Activated CD4-positive, alpha-beta T cell treated with anti-CD3 and anti-CD28 coated beads for 36 hours (primary cell): ENCODE results near the gene SLC2A6. TPM values are rescaled to one million over a fixed set of nuclear protein-coding genes. Genes with fewer than 3 reads are reported as not detected.

Source experiments
- ATAC-seq: fragments of 200-7000 bp; cut with Tn5 transposase; one replicate; pipeline ENCODE4 v1.10.0; 2021; ENCODE audit warnings: mild to moderate bottlenecking, moderate library complexity
- CTCF ChIA-PET: fragments of 350-600 bp; sonication (Branson Sonifier 250); formaldehyde crosslinking; loops from one replicate; lab custom pipeline; 2021; ENCODE audit warnings: antibody characterized with exemption; lab: Charles Lee
- POLR2A ChIA-PET: fragments of 350-600 bp; sonication (Branson Sonifier 250); formaldehyde crosslinking; loops from one replicate; lab custom pipeline; 2021; ENCODE audit warnings: antibody characterized with exemption, inconsistent platforms; lab: Charles Lee
- DNase-seq: peaks from one replicate; pipeline ENCODE4 v3.0.0-alpha.2; 2020
- H3K27ac Mint-ChIP-seq: one replicate; pipeline ENCODE4 v1.8.0; 2021; ENCODE audit warnings: mixed read lengths
- H3K27me3 Mint-ChIP-seq: one replicate; pipeline ENCODE4 v1.8.0; 2021; ENCODE audit warnings: mixed read lengths
- H3K36me3 Mint-ChIP-seq: one replicate; pipeline ENCODE4 v1.8.0; 2021; ENCODE audit warnings: low read depth, mixed read lengths
- H3K4me1 Mint-ChIP-seq: one replicate; pipeline ENCODE4 v1.8.0; 2021; ENCODE audit warnings: mixed read lengths
- H3K4me3 Mint-ChIP-seq: one replicate; pipeline ENCODE4 v1.8.0; 2021; ENCODE audit warnings: mild to moderate bottlenecking, moderate library complexity, mixed read lengths
- H3K9me3 Mint-ChIP-seq: one replicate; pipeline ENCODE4 v1.8.0; 2021; ENCODE audit warnings: low read depth, mixed read lengths
- intact Hi-C, 2 experiments: fragments of 100-400 bp; cut with DNase I in 1 of 2; cut with micrococcal nuclease in 1 of 2; formaldehyde crosslinking; loops; one replicate each; pipeline versions ENCODE4 v1.14.2 to v1.15.1; 2022 to 2024; cut with DNase I, micrococcal nuclease
- total RNA-seq, 2 experiments: library from RNA; stranded (reverse); gene quantifications; one replicate each; pipeline ENCODE4 v1.2.3, GENCODE V29; 2021

The SLC2A6 gene
- total RNA-seq, 2 experiments from 2014 or later = 1.6 to 1.9 TPM

- CTCF ChIA-PET = no interaction called here
- H3K27me3 Mint-ChIP-seq = peaks cover under 1% of the 10 kb centered on the region
- intact Hi-C loops = no loop called here
- H3K4me1 Mint-ChIP-seq = no peaks in the 10 kb centered on the region
- H3K9me3 Mint-ChIP-seq = no peaks in the 10 kb centered on the region
- H3K27ac Mint-ChIP-seq = no peak overlapping the region
- POLR2A ChIA-PET = no interaction called here
- H3K4me3 Mint-ChIP-seq = no peak overlapping the region
- DNase-seq (no peak), ATAC-seq (no peak)
- H3K36me3 Mint-ChIP-seq = no peaks in the 10 kb centered on the region
Observed at GRCh38 chr9:133493428-133493827, 14.5 kb upstream of the SLC2A6 start.

- ATAC-seq = no peak
- DNase-seq = no peak
- Mint-ChIP-seq H3K36me3 (no peaks in the 10 kb centered on the region), H3K27me3 (no peaks in the 10 kb centered on the region), H3K9me3 (no peaks in the 10 kb centered on the region), H3K4me3 (no peak overlapping the region), H3K4me1 (peaks cover 2% of the 10 kb centered on the region), H3K27ac (no peak overlapping the region)
- intact Hi-C loops = no loop called here
- ChIA-PET POLR2A (interaction anchor here (0.6 kb wide), 1 partner anchor 12 kb away, joined by 3 read pairs; no protein-coding TSS in a partner anchor), CTCF (no interaction called here)
Observed at GRCh38 chr9:133492061-133493021, 13.4 kb upstream of the SLC2A6 start.

- no peak overlapping the region for H3K27ac Mint-ChIP-seq
- H3K4me3 Mint-ChIP-seq = no peak overlapping the region
- H3K36me3 Mint-ChIP-seq = no peaks in the 10 kb centered on the region
- no peak for ATAC-seq
- no peaks in the 10 kb centered on the region for H3K9me3 Mint-ChIP-seq
- peaks cover 2% of the 10 kb centered on the region for H3K4me1 Mint-ChIP-seq
- no peaks in the 10 kb centered on the region for H3K27me3 Mint-ChIP-seq
- no peak for DNase-seq
- intact Hi-C loops = no loop called here
- ChIA-PET POLR2A (no interaction called here), CTCF (no interaction called here)
Observed at GRCh38 chr9:133491656-133491925, 12.7 kb upstream of the SLC2A6 start.

DNA sequence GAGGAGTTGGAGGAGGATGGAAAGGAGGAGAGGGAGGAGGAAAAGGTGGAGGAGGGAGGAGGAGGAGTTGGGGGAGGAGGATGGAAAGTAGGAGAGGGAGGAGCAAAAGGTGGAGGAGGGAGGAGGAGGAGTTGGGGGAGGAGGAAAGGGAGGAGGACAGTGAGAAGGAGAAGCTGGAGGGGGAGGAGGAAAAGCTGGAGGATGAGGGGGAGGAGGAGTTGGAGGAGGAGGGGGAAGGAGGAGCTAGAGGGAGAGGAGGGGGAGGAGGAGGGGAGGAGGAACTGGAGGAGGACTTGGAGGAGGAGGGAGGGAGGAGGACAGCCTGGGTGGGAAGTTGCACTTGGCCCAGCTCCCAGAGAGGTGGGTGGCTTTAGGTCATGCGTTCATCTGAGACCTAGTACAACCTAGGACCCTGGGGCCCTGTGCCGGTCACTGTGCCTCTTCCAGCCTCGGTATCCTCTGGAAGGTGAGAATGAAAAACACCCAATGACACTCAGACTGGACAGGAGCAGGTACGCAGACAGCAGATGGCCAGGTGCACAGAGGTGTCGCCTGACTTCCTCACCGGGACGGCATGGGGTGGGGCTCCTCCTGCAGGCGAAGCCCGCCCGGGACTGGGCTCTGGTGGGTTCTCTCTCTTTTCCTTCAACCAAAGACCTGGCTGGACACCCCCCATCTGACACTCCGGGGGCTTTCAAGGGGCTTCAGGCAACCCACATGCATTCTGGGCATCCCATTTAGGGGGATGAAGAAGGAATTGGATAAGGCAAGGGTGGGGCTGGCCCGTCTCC is 12.2 kb upstream of the SLC2A6 start:
- no peak for DNase-seq
- intact Hi-C loops = no loop called here

GRCh38 chr9:133490201-133490681 is 11.3 kb upstream of the SLC2A6 start:
- POLR2A ChIA-PET = no interaction called here
- no peaks in the 10 kb centered on the region for H3K36me3 Mint-ChIP-seq
- peaks cover 7% of the 10 kb centered on the region for H3K4me1 Mint-ChIP-seq
- no peak overlapping the region for H3K27ac Mint-ChIP-seq
- H3K27me3 Mint-ChIP-seq = no peaks in the 10 kb centered on the region
- ATAC-seq (no peak), DNase-seq (no peak)
- intact Hi-C loops = no loop called here
- no peaks in the 10 kb centered on the region for H3K9me3 Mint-ChIP-seq
- CTCF ChIA-PET = no interaction called here
- H3K4me3 Mint-ChIP-seq = no peak overlapping the region

More for the DNA sequence above, 12.2 kb upstream of the SLC2A6 start:
- H3K27ac Mint-ChIP-seq = no peak overlapping the region
- no peak for ATAC-seq
- H3K4me3 Mint-ChIP-seq = no peak overlapping the region
- POLR2A ChIA-PET = no interaction called here
- peaks cover 5% of the 10 kb centered on the region for H3K4me1 Mint-ChIP-seq
- no peaks in the 10 kb centered on the region for H3K36me3 Mint-ChIP-seq
- no peaks in the 10 kb centered on the region for H3K27me3 Mint-ChIP-seq
- no peaks in the 10 kb centered on the region for H3K9me3 Mint-ChIP-seq
- CTCF ChIA-PET = no interaction called here

GRCh38 chr9:133489253-133490190 is 10.6 kb upstream of the SLC2A6 start:
- ATAC-seq (no peak), DNase-seq (no peak)
- peaks cover 7% of the 10 kb centered on the region for H3K4me1 Mint-ChIP-seq
- no peak overlapping the region for H3K27ac Mint-ChIP-seq
- intact Hi-C loops = no loop called here
- no peak overlapping the region for H3K4me3 Mint-ChIP-seq
- POLR2A ChIA-PET = no interaction called here
- H3K27me3 Mint-ChIP-seq = no peaks in the 10 kb centered on the region
- no peaks in the 10 kb centered on the region for H3K9me3 Mint-ChIP-seq
- CTCF ChIA-PET = interaction anchor here (1.2 kb wide), 1 partner anchor 85 kb away, joined by 3 read pairs; no protein-coding TSS in a partner anchor
- H3K36me3 Mint-ChIP-seq = no peaks in the 10 kb centered on the region

DNA sequence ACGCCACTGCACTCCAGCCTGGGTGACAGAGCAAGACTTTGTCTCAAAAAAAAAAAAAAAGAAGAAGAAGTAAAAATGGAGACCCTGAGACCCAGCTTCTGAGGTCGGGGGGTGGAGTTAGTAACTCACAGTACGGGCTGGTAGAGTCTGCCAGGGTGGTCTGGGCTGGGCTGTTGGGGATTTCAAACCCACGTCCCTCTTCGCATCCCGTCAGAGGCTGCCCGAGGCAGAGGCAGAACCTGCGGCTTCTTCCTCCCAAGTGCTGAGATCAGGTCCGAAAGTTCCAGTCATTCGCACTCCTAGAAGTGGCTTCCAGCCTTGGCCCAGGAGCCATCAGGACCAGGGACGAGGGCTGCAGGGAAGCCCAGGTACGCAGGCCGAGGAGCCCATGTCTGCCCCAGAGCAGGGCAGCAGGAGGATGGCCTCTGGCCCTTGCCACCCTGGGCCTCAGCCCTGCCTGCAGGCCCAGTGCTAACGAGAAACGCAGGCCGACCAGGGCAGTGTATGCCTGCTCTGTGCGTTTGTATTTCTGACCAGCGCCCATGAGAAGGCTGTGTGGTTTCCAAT is 9.9 kb upstream of the SLC2A6 start:
- Mint-ChIP-seq H3K36me3 (no peaks in the 10 kb centered on the region), H3K27ac (no peak overlapping the region), H3K27me3 (no peaks in the 10 kb centered on the region), H3K4me1 (peaks cover 7% of the 10 kb centered on the region), H3K9me3 (no peaks in the 10 kb centered on the region), H3K4me3 (no peak overlapping the region)
- DNase-seq (no peak), ATAC-seq (no peak)
- CTCF ChIA-PET = interaction anchor here (1.2 kb wide), 1 partner anchor 84 kb away, joined by 3 read pairs; no protein-coding TSS in a partner anchor
- POLR2A ChIA-PET = no interaction called here
- intact Hi-C loops = no loop called here

- ATAC-seq (no peak), DNase-seq (no peak)
- CTCF ChIA-PET = interaction anchor here (0.7 to 3.6 kb wide), 11 partner anchors 10 to 457 kb away, joined by 3 to 17 read pairs (median 4); partner anchors contain the start of gene REXO4
- Mint-ChIP-seq H3K4me1 (peaks cover 7% of the 10 kb centered on the region), H3K27me3 (no peaks in the 10 kb centered on the region), H3K27ac (no peak overlapping the region), H3K9me3 (no peaks in the 10 kb centered on the region), H3K4me3 (no peak overlapping the region), H3K36me3 (no peaks in the 10 kb centered on the region)
- intact Hi-C loops = loop anchor here (2.0 kb wide), 2 partner anchors 29 to 301 kb away; partner anchors contain the start of gene CACFD1 (in 1 of the 2)
- POLR2A ChIA-PET = no interaction called here
Observed at GRCh38 chr9:133487331-133487725, 8.4 kb upstream of the SLC2A6 start.

DNA sequence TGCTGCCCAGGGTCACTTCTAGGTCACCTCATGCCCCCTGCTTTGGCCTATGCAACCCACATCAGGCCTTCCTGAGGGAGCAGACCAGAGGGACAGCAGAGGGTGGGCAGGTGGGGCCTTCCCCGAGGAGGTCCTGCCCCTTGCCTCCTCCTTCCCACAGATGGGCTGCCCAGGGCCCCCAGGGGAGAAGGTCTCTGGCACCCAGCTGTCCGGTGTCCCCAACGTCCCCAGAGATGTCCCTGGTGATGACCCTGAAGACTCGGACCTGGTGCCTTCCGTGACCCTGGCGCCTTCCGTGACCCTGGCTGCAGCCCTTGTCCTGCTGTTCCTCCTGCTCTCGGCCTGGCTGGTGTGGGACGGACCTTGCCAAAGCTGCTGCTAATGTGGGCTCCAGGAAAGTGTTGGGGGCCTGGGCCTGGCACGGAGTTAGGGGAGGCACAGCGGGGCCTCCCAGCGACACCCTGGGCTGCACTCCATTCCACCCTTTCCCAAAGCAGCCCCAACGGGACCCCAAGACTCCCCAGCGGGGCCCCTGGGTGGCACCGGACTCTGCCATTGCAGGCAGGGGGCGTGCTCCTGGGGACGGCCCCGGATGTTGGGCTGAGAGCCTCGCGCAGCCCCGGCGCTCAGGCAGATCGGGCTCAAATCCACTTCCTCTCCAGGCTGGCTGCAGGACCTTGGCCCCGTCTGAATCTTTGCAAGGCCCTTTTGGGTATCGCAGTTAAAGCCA is 6.8 kb upstream of the SLC2A6 start:
- intact Hi-C loops = loop anchor here (1.0 to 2.0 kb wide), 10 partner anchors 27 to 508 kb away; partner anchors contain the start of genes CACFD1 (in 1 of the 2), SURF1 (in 1 of the 2), SURF2 (in 1 of the 2) and SURF6 (in 1 of the 2)
- no peak overlapping the region for H3K27ac Mint-ChIP-seq
- ChIA-PET POLR2A (no interaction called here), CTCF (interaction anchor here (1.0 to 3.6 kb wide), 8 partner anchors 11 to 299 kb away, joined by 3 to 17 read pairs (median 4); no protein-coding TSS in a partner anchor)
- ATAC-seq = peak; percentile 45
- no peaks in the 10 kb centered on the region for H3K27me3 Mint-ChIP-seq
- H3K9me3 Mint-ChIP-seq = no peaks in the 10 kb centered on the region
- no peak overlapping the region for H3K4me3 Mint-ChIP-seq
- DNase-seq = peak; percentile 41
- H3K4me1 Mint-ChIP-seq = peaks cover 7% of the 10 kb centered on the region
- H3K36me3 Mint-ChIP-seq = no peaks in the 10 kb centered on the region
